Neural progenitor cell (in vitro differentiated cells): ENCODE results near the gene TBCB. TPM values are rescaled to one million over a fixed set of nuclear protein-coding genes. Genes with fewer than 3 reads are reported as not detected.

Experiments used
- DNase-seq: peaks from one replicate; pipeline ENCODE4 v3.0.0-alpha.2; 2016; ENCODE audit warnings: low spot score
- H2AFZ ChIP-seq: fragments of 200-600 bp; sonication (generic); replicated peaks from 2 replicates; pipeline ENCODE4 v1.6.1; 2016; ENCODE audit warnings: antibody characterized with exemption
- H3F3A ChIP-seq: fragments of 200-600 bp; sonication (generic); 2 replicates; pipeline ENCODE4 v1.6.1; 2016; ENCODE audit warnings: antibody characterized with exemption, low read depth
- H3K27ac ChIP-seq: fragments of 200-600 bp; sonication (generic); 2 replicates; pipeline ENCODE4 v1.5.1; 2016; ENCODE audit warnings: mild to moderate bottlenecking
- H3K27me3 ChIP-seq: fragments of 200-600 bp; sonication (generic); 2 replicates; pipeline ENCODE4 v1.6.1; 2016; ENCODE audit warnings: mild to moderate bottlenecking, moderate library complexity
- H3K36me3 ChIP-seq: fragments of 200-600 bp; sonication (generic); 2 replicates; pipeline ENCODE4 v1.5.1; 2016
- H3K4me1 ChIP-seq: fragments of 200-600 bp; sonication (generic); 2 replicates; pipeline ENCODE4 v1.6.1; 2016; ENCODE audit warnings: mixed run types
- H3K4me2 ChIP-seq: fragments of 200-600 bp; sonication (generic); 2 replicates; pipeline ENCODE4 v1.6.1; 2016
- H3K4me3 ChIP-seq: fragments of 200-600 bp; sonication (generic); 2 replicates; pipeline ENCODE4 v1.5.1; 2016
- H3K79me2 ChIP-seq: fragments of 200-600 bp; sonication (generic); 2 replicates; pipeline ENCODE4 v1.6.1; 2016; ENCODE audit warnings: low read depth
- H3K9ac ChIP-seq: fragments of 200-600 bp; sonication (generic); 2 replicates; pipeline ENCODE4 v1.6.1; 2016
- H3K9me3 ChIP-seq: fragments of 200-600 bp; sonication (generic); 2 replicates; pipeline ENCODE4 v1.5.1; 2016; ENCODE audit warnings: low read depth
- H4K20me1 ChIP-seq: fragments of 200-600 bp; sonication (generic); 2 replicates; pipeline ENCODE4 v1.6.1; 2016; ENCODE audit warnings: low read depth
- H3K27ac Mint-ChIP-seq: 3 replicates; pipeline ENCODE4 v1.8.0; 2021; ENCODE audit warnings: mixed read lengths
- H3K27me3 Mint-ChIP-seq: 2 replicates; pipeline ENCODE4 v1.8.0; 2022; ENCODE audit warnings: low read depth, mild to moderate bottlenecking, inconsistent platforms, moderate library complexity, mixed read lengths; ENCODE audit not compliant: insufficient read depth
- H3K36me3 Mint-ChIP-seq: 3 replicates; pipeline ENCODE4 v1.8.0; 2021; ENCODE audit warnings: mixed read lengths
- H3K4me1 Mint-ChIP-seq: 3 replicates; pipeline ENCODE4 v1.8.0; 2021; ENCODE audit warnings: mixed read lengths
- H3K4me3 Mint-ChIP-seq: 3 replicates; pipeline ENCODE4 v1.8.0; 2021; ENCODE audit warnings: mild to moderate bottlenecking, moderate library complexity, mixed read lengths
- H3K9me3 Mint-ChIP-seq: 3 replicates; pipeline ENCODE4 v1.8.0; 2020; ENCODE audit warnings: mixed read lengths
- EZH2 ChIP-seq: fragments of 200-600 bp; sonication (generic); IDR thresholded peaks from 2 replicates; pipeline ENCODE4 v1.6.1; 2017; ENCODE audit warnings: antibody characterized with exemption, mild to moderate bottlenecking, moderate library complexity
- EZH2phosphoT487 ChIP-seq: fragments of 200-600 bp; sonication (generic); IDR thresholded peaks from 2 replicates; pipeline ENCODE4 v1.6.1; 2017; ENCODE audit warnings: antibody characterized with exemption
- total RNA-seq: library from RNA; depleted of rRNA; stranded (reverse); fragments of >200 nt; gene quantifications from 2 replicates; pipeline ENCODE4 v1.2.3, GENCODE V29; 2015; ENCODE audit warnings: low replicate concordance
- TF ChIP-seq, protein P1 (sequence below): fragments of 200-600 bp; sonication (generic); IDR thresholded peaks from 2 replicates; pipeline ENCODE4 v1.5.1; 2017; ENCODE audit warnings: antibody characterized with exemption, mild to moderate bottlenecking

TBCB gene
- total RNA-seq, 1 donor from 2014 or later, result 166 TPM

DNA sequence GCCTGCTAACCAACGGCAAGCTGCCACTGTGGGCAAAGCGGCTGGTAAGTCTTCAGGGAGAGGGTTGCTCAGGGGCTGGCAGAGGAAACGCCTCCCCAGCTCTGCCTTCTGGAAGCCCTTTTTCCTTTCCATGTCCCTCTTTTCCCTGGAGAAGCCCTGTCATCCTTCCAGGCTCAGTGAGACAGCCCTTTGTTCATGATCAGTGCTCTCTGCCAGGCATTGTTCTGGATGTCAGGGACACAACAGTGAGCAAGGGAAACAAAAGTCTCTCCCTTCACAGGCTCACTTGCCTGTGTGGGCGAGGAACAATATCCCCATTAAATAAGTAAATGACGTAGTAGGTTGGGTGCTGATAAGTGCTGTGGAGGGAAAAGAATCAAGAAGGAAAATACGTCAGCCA is 18.2 kb upstream of the TBCB start:
- Mint-ChIP-seq H3K36me3 (peaks cover 14% of the 10 kb centered on the region), H3K4me3 (no peak overlapping the region), H3K4me1 (no peaks in the 10 kb centered on the region), H3K9me3 (no peaks in the 10 kb centered on the region), H3K27ac (no peak overlapping the region), H3K27me3 (peaks cover 3% of the 10 kb centered on the region)
- DNase-seq, result peak; percentile 55
- no peak for TF ChIP-seq EZH2
- H3K4me3 ChIP-seq, result no peak overlapping the region
- H2AFZ ChIP-seq, result no peak overlapping the region
- H3K79me2 ChIP-seq, result no peaks in the 10 kb centered on the region
- no peak overlapping the region for H3K4me2 ChIP-seq
- H3F3A ChIP-seq, result peaks cover 4% of the 10 kb centered on the region
- no peaks in the 10 kb centered on the region for H3K36me3 ChIP-seq
- H3K4me1 ChIP-seq, result no peaks in the 10 kb centered on the region
- H3K27ac ChIP-seq, result peak overlapping the region; percentile 80
- no peak overlapping the region for H3K9ac ChIP-seq
- no peaks in the 10 kb centered on the region for H3K27me3 ChIP-seq
- H4K20me1 ChIP-seq, result no peaks in the 10 kb centered on the region
- no peaks in the 10 kb centered on the region for H3K9me3 ChIP-seq

DNA sequence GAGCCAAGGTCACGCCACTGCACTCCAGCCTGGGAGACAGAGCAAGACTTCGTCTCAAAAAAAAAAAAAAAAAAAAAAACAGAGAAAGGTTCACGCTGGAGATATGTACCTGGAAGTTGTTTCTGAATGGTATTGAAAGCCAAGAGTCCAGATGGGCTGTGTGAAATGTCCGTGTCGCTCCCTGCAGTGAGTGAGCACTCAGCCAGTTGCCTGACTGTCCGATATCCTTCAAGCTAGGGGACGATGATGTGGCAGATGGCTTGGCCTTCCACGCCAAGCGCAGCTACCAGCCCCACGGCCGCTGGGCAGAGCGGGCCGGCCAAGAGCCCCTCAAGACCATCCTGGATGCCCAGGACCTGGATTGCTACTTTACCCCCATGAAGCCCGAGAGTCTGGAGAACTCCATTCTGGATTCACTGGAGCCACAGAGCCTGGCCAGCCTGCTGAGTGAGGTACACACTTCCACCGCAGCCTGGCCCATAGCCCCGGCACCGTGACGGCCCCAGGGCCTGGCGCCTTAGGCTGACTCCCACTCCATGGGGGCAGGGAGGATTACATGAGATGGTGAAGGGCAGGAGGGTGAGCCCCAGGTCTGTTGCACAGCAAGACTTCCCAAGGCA is 16.0 kb upstream of the TBCB start:
- Mint-ChIP-seq H3K36me3 (peaks cover 8% of the 10 kb centered on the region), H3K9me3 (no peaks in the 10 kb centered on the region), H3K4me3 (no peak overlapping the region), H3K27ac (no peak overlapping the region), H3K4me1 (no peaks in the 10 kb centered on the region), H3K27me3 (peaks cover 3% of the 10 kb centered on the region)
- DNase-seq, result no peak
- Histone ChIP-seq H3K9me3 (no peaks in the 10 kb centered on the region), H3K4me2 (no peak overlapping the region), H3K27ac (no peak overlapping the region), H3K4me3 (no peak overlapping the region), H2AFZ (no peak overlapping the region), H3K4me1 (no peaks in the 10 kb centered on the region), H3K79me2 (no peaks in the 10 kb centered on the region), H3F3A (peaks cover 4% of the 10 kb centered on the region), H3K27me3 (no peaks in the 10 kb centered on the region), H3K9ac (no peak overlapping the region), H4K20me1 (no peaks in the 10 kb centered on the region), H3K36me3 (no peaks in the 10 kb centered on the region)
- no peak for TF ChIP-seq EZH2
- no peak for TF ChIP-seq EZH2phosphoT487
- TF ChIP-seq, protein P1, sequence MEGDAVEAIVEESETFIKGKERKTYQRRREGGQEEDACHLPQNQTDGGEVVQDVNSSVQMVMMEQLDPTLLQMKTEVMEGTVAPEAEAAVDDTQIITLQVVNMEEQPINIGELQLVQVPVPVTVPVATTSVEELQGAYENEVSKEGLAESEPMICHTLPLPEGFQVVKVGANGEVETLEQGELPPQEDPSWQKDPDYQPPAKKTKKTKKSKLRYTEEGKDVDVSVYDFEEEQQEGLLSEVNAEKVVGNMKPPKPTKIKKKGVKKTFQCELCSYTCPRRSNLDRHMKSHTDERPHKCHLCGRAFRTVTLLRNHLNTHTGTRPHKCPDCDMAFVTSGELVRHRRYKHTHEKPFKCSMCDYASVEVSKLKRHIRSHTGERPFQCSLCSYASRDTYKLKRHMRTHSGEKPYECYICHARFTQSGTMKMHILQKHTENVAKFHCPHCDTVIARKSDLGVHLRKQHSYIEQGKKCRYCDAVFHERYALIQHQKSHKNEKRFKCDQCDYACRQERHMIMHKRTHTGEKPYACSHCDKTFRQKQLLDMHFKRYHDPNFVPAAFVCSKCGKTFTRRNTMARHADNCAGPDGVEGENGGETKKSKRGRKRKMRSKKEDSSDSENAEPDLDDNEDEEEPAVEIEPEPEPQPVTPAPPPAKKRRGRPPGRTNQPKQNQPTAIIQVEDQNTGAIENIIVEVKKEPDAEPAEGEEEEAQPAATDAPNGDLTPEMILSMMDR, result no peak

DNA sequence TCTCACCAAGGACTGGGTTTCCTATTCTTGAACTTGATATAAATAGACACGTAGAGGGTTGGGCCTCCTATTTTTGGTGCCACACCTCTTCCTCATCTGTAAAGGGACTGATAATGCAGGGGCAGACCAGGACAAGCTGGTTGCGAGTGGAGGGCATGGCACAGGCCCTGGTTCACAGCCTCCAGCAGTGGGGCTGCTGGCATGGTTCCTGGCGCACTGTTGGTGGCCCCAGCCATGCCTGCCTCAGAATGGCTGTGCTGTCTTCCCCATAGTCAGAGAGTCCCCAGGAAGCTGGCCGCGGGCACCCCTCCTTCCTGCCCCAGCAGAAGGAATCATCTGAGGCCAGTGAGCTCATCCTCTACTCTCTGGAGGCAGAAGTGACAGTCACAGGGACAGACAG is 14.8 kb upstream of the TBCB start:
- H3K79me2 ChIP-seq, result no peaks in the 10 kb centered on the region
- H3K4me1 ChIP-seq, result no peaks in the 10 kb centered on the region
- H3K4me2 ChIP-seq, result no peak overlapping the region
- no peak overlapping the region for H2AFZ ChIP-seq
- Mint-ChIP-seq H3K36me3 (peaks cover 8% of the 10 kb centered on the region), H3K4me1 (no peaks in the 10 kb centered on the region), H3K27ac (no peak overlapping the region), H3K27me3 (peaks cover 3% of the 10 kb centered on the region), H3K4me3 (no peak overlapping the region), H3K9me3 (no peaks in the 10 kb centered on the region)
- H4K20me1 ChIP-seq, result no peaks in the 10 kb centered on the region
- no peaks in the 10 kb centered on the region for H3K36me3 ChIP-seq
- no peaks in the 10 kb centered on the region for H3F3A ChIP-seq
- no peaks in the 10 kb centered on the region for H3K9me3 ChIP-seq
- no peak overlapping the region for H3K27ac ChIP-seq
- no peak for DNase-seq
- no peaks in the 10 kb centered on the region for H3K27me3 ChIP-seq
- no peak overlapping the region for H3K4me3 ChIP-seq
- H3K9ac ChIP-seq, result no peak overlapping the region
- TF ChIP-seq, protein P1, result no peak

DNA sequence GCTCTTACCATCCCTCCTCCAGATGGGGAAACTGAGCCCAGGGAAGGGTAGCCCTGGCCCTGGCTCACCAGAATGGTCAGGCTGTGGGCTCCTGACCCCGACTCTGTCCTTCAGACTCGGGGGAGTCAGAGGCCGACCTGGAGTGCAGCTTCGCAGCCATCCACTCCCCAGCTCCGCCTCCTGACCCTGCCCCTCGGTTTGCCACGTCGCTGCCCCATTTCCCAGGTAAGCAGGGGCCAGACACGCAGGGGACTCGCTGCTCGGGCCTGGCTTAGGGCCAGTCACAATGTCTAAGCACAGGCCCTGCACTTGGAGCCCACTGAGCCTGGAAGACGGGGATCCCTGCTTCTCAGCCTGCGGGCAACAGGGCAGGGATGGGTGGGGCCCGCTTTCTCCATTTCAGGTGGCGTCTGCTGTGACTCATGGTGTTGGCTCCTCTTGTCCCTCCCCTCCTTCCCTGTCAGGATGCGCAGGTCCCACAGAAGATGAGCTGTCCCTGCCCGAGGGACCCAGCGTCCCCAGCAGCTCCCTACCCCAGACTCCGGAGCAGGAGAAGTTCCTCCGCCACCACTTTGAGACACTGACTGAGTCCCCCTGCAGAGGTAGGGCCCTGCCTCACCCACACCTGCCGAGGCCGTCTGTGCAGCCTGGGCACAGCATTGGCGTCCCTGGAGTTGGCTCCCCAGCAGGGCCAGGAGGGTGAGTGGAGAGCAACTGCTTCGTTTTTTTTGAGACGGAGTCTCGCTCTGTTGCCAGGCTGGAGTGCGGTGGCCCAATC is 13.5 kb upstream of the TBCB start:
- Histone ChIP-seq H3K9ac (no peak overlapping the region), H3K4me1 (no peaks in the 10 kb centered on the region), H3K4me2 (no peak overlapping the region), H3K79me2 (no peaks in the 10 kb centered on the region), H3K36me3 (no peaks in the 10 kb centered on the region), H4K20me1 (no peaks in the 10 kb centered on the region), H3K9me3 (no peaks in the 10 kb centered on the region), H3K27ac (no peak overlapping the region), H2AFZ (no peak overlapping the region), H3K4me3 (no peak overlapping the region), H3K27me3 (no peaks in the 10 kb centered on the region), H3F3A (no peaks in the 10 kb centered on the region)
- H3K27ac Mint-ChIP-seq, result no peak overlapping the region
- no peak overlapping the region for H3K4me3 Mint-ChIP-seq
- H3K9me3 Mint-ChIP-seq, result no peaks in the 10 kb centered on the region
- TF ChIP-seq EZH2 (no peak), EZH2phosphoT487 (no peak)
- TF ChIP-seq, protein P1, result no peak
- no peaks in the 10 kb centered on the region for H3K4me1 Mint-ChIP-seq
- H3K36me3 Mint-ChIP-seq, result peaks cover 9% of the 10 kb centered on the region
- DNase-seq, result no peak
- H3K27me3 Mint-ChIP-seq, result peaks cover 4% of the 10 kb centered on the region
